Measurements from ENCODE around the gene SUPT3H. TPM values are rescaled to one million over a fixed set of nuclear protein-coding genes. Genes with fewer than 3 reads are reported as not detected.

The SUPT3H gene
- total and polyA plus RNA-seq, 12 donors, result 10.0 to 56.2 (median 16.6) TPM

GRCh38 chr6:44800171-44800783 lies 577.5 kb downstream of the SUPT3H start:
- peak in 6 of 7 donors; percentile 34 to 59 (median 51) for DNase-seq
- no peaks in the 10 kb centered on the region for H3K9me3 ChIP-seq (replicated peaks in 1 of 3)

GRCh38 chr6:44797746-44798145 lies 580.0 kb downstream of the SUPT3H start:
- intact Hi-C loops (cut with DNase I), result no loop called here
- H3K9me3 ChIP-seq (replicated peaks in 1 of 3), result no peaks in the 10 kb centered on the region
- H3K36me3 ChIP-seq (replicated peaks in 1 of 2), result no peaks in the 10 kb centered on the region
- H3K27me3 ChIP-seq, result peaks cover 3% of the 10 kb centered on the region
- WGBS, 4 donors, result 60 to 83% (median 79%) methylated on average over 3 of the region's 3 CpGs
- peaks cover 0 to 10% of the 10 kb centered on the region in 2 donors for H3K4me1 ChIP-seq (replicated peaks in 1 of 2)
- TF ChIP-seq CTCF (IDR thresholded peaks at IDR 0.05) (no peak), POLR2A (IDR thresholded peaks at IDR 0.05) (no peak)
- no peak overlapping the region for H3K27ac ChIP-seq
- H3K4me3 ChIP-seq, result no peak overlapping the region
- no peak for DNase-seq

More at GRCh38 chr6:44800171-44800783, 577.5 kb downstream of the SUPT3H start:
- Histone ChIP-seq H3K4me3 (peak overlapping the region in 1 of 4 donors; percentile 9), H3K4me1 (replicated peaks in 1 of 2) (peaks cover 0 to 10% of the 10 kb centered on the region in 2 donors), H3K27me3 (no peaks in the 10 kb centered on the region), H3K36me3 (replicated peaks in 1 of 2) (no peaks in the 10 kb centered on the region), H3K27ac (no peak overlapping the region)
- intact Hi-C loops (cut with DNase I), result no loop called here
- 8 to 32% (median 25%) methylated on average over 8 of the region's 8 CpGs for WGBS, 4 donors
- TF ChIP-seq CTCF (IDR thresholded peaks at IDR 0.05) (no peak), POLR2A (IDR thresholded peaks at IDR 0.05) (no peak)

GRCh38 chr6:44795326-44795725 lies 582.4 kb downstream of the SUPT3H start:
- intact Hi-C loops (cut with DNase I), result no loop called here
- H3K4me3 ChIP-seq, result no peak overlapping the region

GRCh38 chr6:44789806-44790205 lies 587.9 kb downstream of the SUPT3H start:
- intact Hi-C loops (cut with DNase I), result no loop called here
- Histone ChIP-seq H3K36me3 (replicated peaks in 1 of 2) (no peaks in the 10 kb centered on the region), H3K27ac (no peak overlapping the region), H3K27me3 (no peaks in the 10 kb centered on the region), H3K9me3 (replicated peaks in 1 of 3) (no peaks in the 10 kb centered on the region), H3K4me3 (no peak overlapping the region), H3K4me1 (replicated peaks in 1 of 2) (no peaks in the 10 kb centered on the region)
- TF ChIP-seq CTCF (IDR thresholded peaks at IDR 0.05) (no peak), POLR2A (IDR thresholded peaks at IDR 0.05) (no peak)
- DNase-seq, result no peak
- 73 to 79% (median 75%) methylated on average over 6 to 7 of the region's 7 CpGs for WGBS, 4 donors

More at GRCh38 chr6:44795326-44795725, 582.4 kb downstream of the SUPT3H start:
- no peak for TF ChIP-seq POLR2A (IDR thresholded peaks at IDR 0.05)
- TF ChIP-seq CTCF (IDR thresholded peaks at IDR 0.05), result no peak
- Histone ChIP-seq H3K27me3 (peaks cover 3% of the 10 kb centered on the region), H3K9me3 (replicated peaks in 1 of 3) (no peaks in the 10 kb centered on the region), H3K27ac (no peak overlapping the region), H3K36me3 (replicated peaks in 1 of 2) (no peaks in the 10 kb centered on the region), H3K4me1 (replicated peaks in 1 of 2) (peaks cover 0 to 4% of the 10 kb centered on the region in 2 donors)
- WGBS, 4 donors, result 83 to 93% (median 92%) methylated on average over 7 of the region's 7 CpGs
- DNase-seq, result no peak
